K562 (cell line): ENCODE results near the gene ZSWIM4. TPM values are rescaled to one million over a fixed set of nuclear protein-coding genes. Genes with fewer than 3 reads are reported as not detected.

Experiments
- CCAR2 ChIP-seq: fragments of 200-400 bp; formaldehyde crosslinking; IDR thresholded peaks from 2 replicates; pipeline ENCODE4 v1.6.1; 2017; ENCODE audit warnings: mild to moderate bottlenecking, low read depth, low read length
- DDX20 ChIP-seq: fragments of 450-650 bp; IDR thresholded peaks from 2 replicates; pipeline ENCODE4 v1.6.1; 2016; ENCODE audit warnings: missing genetic modification characterization, low read depth, mild to moderate bottlenecking, missing compliant biosample characterization, moderate library complexity
- E2F4 ChIP-seq: sonication (generic); formaldehyde crosslinking; IDR thresholded peaks from 2 replicates; pipeline ENCODE4 v1.8.0; 2022; ENCODE audit warnings: mild to moderate bottlenecking, low read depth, missing genetic modification reagents
- NR2C1 ChIP-seq, 2 experiments: fragments of 450-650 bp; IDR thresholded peaks; 2 replicates each; pipeline ENCODE4 v1.6.1; 2017; ENCODE audit warnings: mild to moderate bottlenecking in 2 of 2, antibody characterized with exemption in 1 of 2, inconsistent platforms in 1 of 2, missing compliant biosample characterization in 1 of 2, missing genetic modification characterization in 1 of 2
- POLR2AphosphoS2 ChIP-seq: IDR thresholded peaks from 2 replicates; pipeline ENCODE4 v1.6.1; 2012; ENCODE audit warnings: low read length, improper control_type of control experiment
- POLR2G ChIP-seq: fragments of 200-400 bp; formaldehyde crosslinking; IDR thresholded peaks from 2 replicates; pipeline ENCODE4 v1.6.1; 2017; ENCODE audit warnings: low read depth, mild to moderate bottlenecking, antibody characterized with exemption, low read length, moderate library complexity
- TCFL5 ChIP-seq: fragments of 250-450 bp; sonication (Bioruptor Pico); conservative IDR thresholded peaks from 2 replicates; pipeline ENCODE4 v1.6.1; 2021; ENCODE audit warnings: mild to moderate bottlenecking, moderate library complexity, matching md5 sums
- TEAD1 ChIP-seq, 2 experiments: fragments of 450-650 bp in 1 of 2; sonication (generic) in 1 of 2; formaldehyde crosslinking; IDR thresholded peaks; 2 replicates each; pipeline versions ENCODE4 v1.4.0 to v1.8.0; 2020 to 2022; ENCODE audit warnings: mild to moderate bottlenecking in 2 of 2, missing genetic modification reagents in 1 of 2
- U2AF2 ChIP-seq: fragments of 200-400 bp; formaldehyde crosslinking; optimal IDR thresholded peaks from 2 replicates; pipeline ENCODE3; 2017; ENCODE audit warnings: low read depth, mild to moderate bottlenecking, low read length
- ZNF197 ChIP-seq: fragments of 200-800 bp; sonication (Bioruptor generic); IDR thresholded peaks from 2 replicates; pipeline ENCODE4 v1.6.1; 2016; ENCODE audit warnings: low read depth, missing genetic modification characterization, missing compliant biosample characterization
- ZNF707 ChIP-seq: fragments of 250-450 bp; sonication (Bioruptor Pico); conservative IDR thresholded peaks from 2 replicates; pipeline ENCODE4 v1.8.0; 2022; ENCODE audit warnings: inconsistent platforms, mild to moderate bottlenecking, moderate library complexity
- polyA plus RNA-seq, 8 experiments: library from polyadenylated mRNA; depleted of rRNA in 4 of 8; stranded (reverse) in 5 of 8; unstranded in 3 of 8; fragments of >200 nt; fragmentation: Nextera tagmentation in 2 of 8; fragmentation: Illumina TruSeq in 1 of 8; extraction: Ambion mirVana in 2 of 8; extraction: Trizol in 1 of 8; gene quantifications; 2 replicates each; pipeline versions ENCODE4 v1.2.1 to v1.2.3, GENCODE V29; 2011 to 2014; ENCODE audit warnings: inconsistent platforms in 1 of 8, missing spikeins in 1 of 8
- total RNA-seq, 7 experiments: library from RNA; depleted of rRNA in 6 of 7; stranded (reverse); fragments of >200 nt in 6 of 7; fragmentation: Illumina TruSeq in 2 of 7; extraction: Trizol in 2 of 7; gene quantifications; 2 replicates each; pipeline versions ENCODE4 v1.2.1 to v1.2.3, GENCODE V29; 2011 to 2021; ENCODE audit warnings: low replicate concordance in 1 of 7
- TF ChIP-seq, protein P1 (sequence below): fragments of 450-650 bp; IDR thresholded peaks from 2 replicates; pipeline ENCODE4 v1.7.0; 2016; ENCODE audit warnings: borderline replicate concordance
- TF ChIP-seq, protein P2 (sequence below): fragments of 250-450 bp; sonication (Bioruptor Pico); IDR thresholded peaks from 2 replicates; pipeline ENCODE4 v1.9.0; 2021; ENCODE audit warnings: mild to moderate bottlenecking

ZSWIM4 gene
- total and polyA plus RNA-seq, 9 of the 15 experiments (the other 6 are each of a cell fraction or from before 2014, with no cell fraction given): 0.25 to 3.7 (median 0.79) TPM; not detected in 2

GRCh38 chr19:13847407-13848339 lies 52.4 kb downstream of the ZSWIM4 start (continued):
- TF ChIP-seq TCFL5 (CRISPR knock-in tag): no peak
- TF ChIP-seq POLR2G: peak; percentile 93
- TF ChIP-seq CCAR2: no peak
- TF ChIP-seq, protein P1, sequence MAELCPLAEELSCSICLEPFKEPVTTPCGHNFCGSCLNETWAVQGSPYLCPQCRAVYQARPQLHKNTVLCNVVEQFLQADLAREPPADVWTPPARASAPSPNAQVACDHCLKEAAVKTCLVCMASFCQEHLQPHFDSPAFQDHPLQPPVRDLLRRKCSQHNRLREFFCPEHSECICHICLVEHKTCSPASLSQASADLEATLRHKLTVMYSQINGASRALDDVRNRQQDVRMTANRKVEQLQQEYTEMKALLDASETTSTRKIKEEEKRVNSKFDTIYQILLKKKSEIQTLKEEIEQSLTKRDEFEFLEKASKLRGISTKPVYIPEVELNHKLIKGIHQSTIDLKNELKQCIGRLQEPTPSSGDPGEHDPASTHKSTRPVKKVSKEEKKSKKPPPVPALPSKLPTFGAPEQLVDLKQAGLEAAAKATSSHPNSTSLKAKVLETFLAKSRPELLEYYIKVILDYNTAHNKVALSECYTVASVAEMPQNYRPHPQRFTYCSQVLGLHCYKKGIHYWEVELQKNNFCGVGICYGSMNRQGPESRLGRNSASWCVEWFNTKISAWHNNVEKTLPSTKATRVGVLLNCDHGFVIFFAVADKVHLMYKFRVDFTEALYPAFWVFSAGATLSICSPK: no peak
- TF ChIP-seq POLR2AphosphoS2: no peak
- no peak for TF ChIP-seq U2AF2
- TF ChIP-seq ZNF197: no peak
- TF ChIP-seq E2F4 (CRISPR knock-in tag): no peak
- no peak; a peak in 1 of 4 replicates for TF ChIP-seq TEAD1 (CRISPR knock-in tag; IDR thresholded peaks at IDR 0.05)
- TF ChIP-seq DDX20 (tag): no peak
- TF ChIP-seq ZNF707 (CRISPR knock-in tag): no peak
- TF ChIP-seq, protein P2, sequence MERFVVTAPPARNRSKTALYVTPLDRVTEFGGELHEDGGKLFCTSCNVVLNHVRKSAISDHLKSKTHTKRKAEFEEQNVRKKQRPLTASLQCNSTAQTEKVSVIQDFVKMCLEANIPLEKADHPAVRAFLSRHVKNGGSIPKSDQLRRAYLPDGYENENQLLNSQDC (CRISPR knock-in tag): no peak
- no peak for TF ChIP-seq NR2C1 (IDR thresholded peaks at IDR 0.05)
- TF ChIP-seq NR2C1 (tag; IDR thresholded peaks at IDR 0.05): no peak; the same call in 1 of the 2 replicates
